CD14-positive monocyte (primary cell): ENCODE measurements around the gene ALDH5A1. TPM values are rescaled to one million over a fixed set of nuclear protein-coding genes. Genes with fewer than 3 reads are reported as not detected.

Source experiments
- DNase-seq, 3 donors: peaks; one replicate each; pipeline ENCODE4 v3.0.0-alpha.2; 2011 to 2022
- H2AFZ ChIP-seq: 2 replicates; pipeline ENCODE4 v1.6.0; 2012; ENCODE audit warnings: mild to moderate bottlenecking, low read depth, low read length, inconsistent platforms; ENCODE audit not compliant: insufficient read depth, poor library complexity, severe bottlenecking
- H3K27ac ChIP-seq, 2 donors: 1 replicate in 1 of 2; 2 replicates in 1 of 2; pipeline ENCODE4 v1.5.1; 2012 to 2013; ENCODE audit warnings: low read length in 2 of 2, control low read depth in 1 of 2, inconsistent platforms in 1 of 2, low read depth in 1 of 2, mild to moderate bottlenecking in 1 of 2
- H3K27me3 ChIP-seq, 2 donors: one replicate each; pipeline versions ENCODE4 v1.6.0 to v1.6.1; 2011 to 2013; ENCODE audit warnings: low read length in 2 of 2; ENCODE audit not compliant: control insufficient read depth in 2 of 2, insufficient read depth in 2 of 2
- H3K36me3 ChIP-seq, 2 donors: replicated peaks in 1 of 2; 1 replicate in 1 of 2; 2 replicates in 1 of 2; pipeline versions ENCODE4 v1.5.1 to v1.6.1; 2012 to 2013; ENCODE audit warnings: low read length in 2 of 2, control low read depth in 1 of 2, inconsistent platforms in 1 of 2, mild to moderate bottlenecking in 1 of 2; ENCODE audit not compliant: insufficient read depth in 2 of 2, control insufficient read depth in 1 of 2
- H3K4me1 ChIP-seq, 2 donors: 1 replicate in 1 of 2; 2 replicates in 1 of 2; pipeline versions ENCODE4 v1.5.1 to v1.6.1; 2012 to 2013; ENCODE audit warnings: low read length in 2 of 2, control low read depth in 1 of 2, inconsistent platforms in 1 of 2, mild to moderate bottlenecking in 1 of 2, moderate library complexity in 1 of 2; ENCODE audit not compliant: insufficient read depth in 2 of 2, control insufficient read depth in 1 of 2
- H3K4me2 ChIP-seq: replicated peaks from 2 replicates; pipeline ENCODE3; 2012; ENCODE audit warnings: low read length, moderate library complexity, mild to moderate bottlenecking; ENCODE audit not compliant: poor library complexity, severe bottlenecking; ENCODE audit errors: extremely low read depth
- H3K4me3 ChIP-seq, 3 experiments: fragments of 200-600 bp in 1 of 3; sonication (generic) in 1 of 3; replicated peaks in 1 of 3; 1 replicate in 2 of 3; 2 replicates in 1 of 3; pipeline ENCODE4 v1.5.1; 2011 to 2013; ENCODE audit warnings: low read length in 3 of 3, mild to moderate bottlenecking in 3 of 3, control low read depth in 2 of 3, low read depth in 2 of 3, inconsistent platforms in 1 of 3, moderate library complexity in 1 of 3
- H3K79me2 ChIP-seq: 2 replicates; pipeline ENCODE4 v1.6.0; 2012; ENCODE audit warnings: mild to moderate bottlenecking, control low read depth, inconsistent platforms, low read length, moderate library complexity; ENCODE audit not compliant: insufficient read depth
- H3K9ac ChIP-seq: 2 replicates; pipeline ENCODE4 v1.6.0; 2017; ENCODE audit warnings: low read length, mild to moderate bottlenecking; ENCODE audit not compliant: insufficient read depth, poor library complexity, severe bottlenecking
- H3K9me3 ChIP-seq, 2 donors: replicated peaks in 1 of 2; 1 replicate in 1 of 2; 2 replicates in 1 of 2; pipeline versions ENCODE4 v1.5.1 to v1.6.1; 2012 to 2013; ENCODE audit warnings: low read length in 2 of 2, control low read depth in 1 of 2; ENCODE audit not compliant: control insufficient read depth in 1 of 2, insufficient read depth in 1 of 2
- H4K20me1 ChIP-seq: 2 replicates; pipeline ENCODE4 v1.6.0; 2012; ENCODE audit warnings: mild to moderate bottlenecking, low read length, control low read depth, moderate library complexity; ENCODE audit not compliant: insufficient read depth
- H3K27ac Mint-ChIP-seq, 7 donors: one replicate each; pipeline ENCODE4 v1.8.0; 2020; ENCODE audit warnings: mild to moderate bottlenecking in 7 of 7, mixed read lengths in 7 of 7, moderate library complexity in 6 of 7, inconsistent platforms in 2 of 7
- H3K27me3 Mint-ChIP-seq, 3 donors: one replicate each; pipeline ENCODE4 v1.8.0; 2021 to 2022; ENCODE audit warnings: low read depth in 3 of 3, mild to moderate bottlenecking in 3 of 3, mixed read lengths in 3 of 3, moderate library complexity in 3 of 3, inconsistent platforms in 1 of 3
- H3K36me3 Mint-ChIP-seq, 2 donors: one replicate each; pipeline ENCODE4 v1.8.0; 2020; ENCODE audit warnings: mixed read lengths in 2 of 2, inconsistent platforms in 1 of 2, mild to moderate bottlenecking in 1 of 2
- H3K4me1 Mint-ChIP-seq: one replicate; pipeline ENCODE4 v1.8.0; 2020; ENCODE audit warnings: mild to moderate bottlenecking, mixed read lengths
- H3K4me3 Mint-ChIP-seq, 2 donors: one replicate each; pipeline ENCODE4 v1.8.0; 2020; ENCODE audit warnings: mild to moderate bottlenecking in 2 of 2, mixed read lengths in 2 of 2, moderate library complexity in 1 of 2
- H3K9me3 Mint-ChIP-seq, 7 donors: one replicate each; pipeline ENCODE4 v1.8.0; 2020 to 2022; ENCODE audit warnings: mixed read lengths in 7 of 7, mild to moderate bottlenecking in 6 of 7, moderate library complexity in 6 of 7, inconsistent platforms in 2 of 7
- WGBS: methylation state at CpG from one replicate; pipeline ENCODE4 v1.1.5; 2013; ENCODE audit warnings: missing lambda C conversion rate; ENCODE audit not compliant: insufficient coverage; 5-methylcytosine and 5-hydroxymethylcytosine counted together
- intact Hi-C, 2 donors: fragments of 100-400 bp; cut with micrococcal nuclease; formaldehyde crosslinking; loops; one replicate each; pipeline versions ENCODE4 v1.15.0 to v1.15.1; 2023
- polyA plus RNA-seq, 3 donors: library from polyadenylated mRNA; depleted of rRNA in 1 of 3; unstranded in 2 of 3; stranded (reverse) in 1 of 3; fragments of 300-500 nt in 2 of 3; fragments of >200 nt in 1 of 3; fragmentation: Illumina TruSeq in 2 of 3; gene quantifications; 1 replicate in 2 of 3; 2 replicates in 1 of 3; pipeline ENCODE4 v1.2.3, GENCODE V29; 2012 to 2021
- TF ChIP-seq, protein P1 (sequence below): fragments of 200-600 bp; IDR thresholded peaks from one replicate; pipeline ENCODE4 v1.8.0; 2022; ENCODE audit warnings: antibody characterized with exemption, mild to moderate bottlenecking

ALDH5A1 gene
- polyA plus RNA-seq, 3 donors: 0.04 to 0.33 (median 0.17) TPM

DNA sequence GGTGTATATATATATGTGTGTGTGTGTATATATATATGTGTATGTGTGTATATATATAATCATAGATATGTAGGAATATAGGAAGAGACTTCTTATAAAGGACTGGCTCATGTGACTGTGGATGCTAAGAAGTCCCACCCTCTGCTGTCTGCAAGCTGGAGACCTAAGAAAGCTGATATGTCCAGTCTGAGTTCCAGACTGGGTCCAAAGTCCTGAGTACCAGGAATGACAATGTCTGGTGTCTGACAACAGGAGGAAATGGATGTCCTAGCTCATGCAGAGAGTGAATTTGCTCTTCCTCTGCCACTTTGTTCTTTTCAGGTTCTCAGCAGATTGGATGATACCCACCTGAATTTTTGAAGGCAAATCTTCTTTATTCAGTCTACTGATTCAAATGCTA lies 7.1 kb downstream of the ALDH5A1 start:
- H3K36me3 Mint-ChIP-seq: no peaks in the 10 kb centered on the region
- no peak overlapping the region for H3K27ac Mint-ChIP-seq
- H4K20me1 ChIP-seq: no peaks in the 10 kb centered on the region

DNA sequence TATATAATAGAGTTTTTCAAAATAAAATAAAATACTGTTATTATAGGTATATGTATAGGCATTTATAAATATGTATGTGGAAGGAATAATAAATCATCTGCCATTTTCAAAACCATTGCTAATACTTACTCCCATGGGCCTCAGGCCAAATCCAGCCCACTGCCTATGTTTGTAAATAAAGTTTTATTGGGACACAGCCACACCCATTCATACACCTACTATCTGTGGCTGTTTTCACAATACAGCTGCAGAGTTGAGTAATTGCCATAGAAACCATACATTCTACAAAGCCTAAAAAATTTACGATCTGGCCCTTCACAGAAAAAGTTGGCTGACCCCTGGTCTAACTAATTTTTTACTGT lies 9.5 kb downstream of the ALDH5A1 start:
- no peak overlapping the region for H3K4me2 ChIP-seq
- no peak overlapping the region for H3K9ac ChIP-seq
- H3K27me3 ChIP-seq: no peaks in the 10 kb centered on the region
- H3K36me3 ChIP-seq: no peaks in the 10 kb centered on the region
- Mint-ChIP-seq H3K9me3 (peaks cover 0 to 8% (median 0%) of the 10 kb centered on the region in 7 donors), H3K27ac (no peak overlapping the region), H3K4me3 (no peak overlapping the region), H3K27me3 (peaks cover 0 to 3% (median 0%) of the 10 kb centered on the region in 3 donors), H3K36me3 (no peaks in the 10 kb centered on the region), H3K4me1 (no peaks in the 10 kb centered on the region)
- no peak overlapping the region for H3K4me3 ChIP-seq
- TF ChIP-seq, protein P1, sequence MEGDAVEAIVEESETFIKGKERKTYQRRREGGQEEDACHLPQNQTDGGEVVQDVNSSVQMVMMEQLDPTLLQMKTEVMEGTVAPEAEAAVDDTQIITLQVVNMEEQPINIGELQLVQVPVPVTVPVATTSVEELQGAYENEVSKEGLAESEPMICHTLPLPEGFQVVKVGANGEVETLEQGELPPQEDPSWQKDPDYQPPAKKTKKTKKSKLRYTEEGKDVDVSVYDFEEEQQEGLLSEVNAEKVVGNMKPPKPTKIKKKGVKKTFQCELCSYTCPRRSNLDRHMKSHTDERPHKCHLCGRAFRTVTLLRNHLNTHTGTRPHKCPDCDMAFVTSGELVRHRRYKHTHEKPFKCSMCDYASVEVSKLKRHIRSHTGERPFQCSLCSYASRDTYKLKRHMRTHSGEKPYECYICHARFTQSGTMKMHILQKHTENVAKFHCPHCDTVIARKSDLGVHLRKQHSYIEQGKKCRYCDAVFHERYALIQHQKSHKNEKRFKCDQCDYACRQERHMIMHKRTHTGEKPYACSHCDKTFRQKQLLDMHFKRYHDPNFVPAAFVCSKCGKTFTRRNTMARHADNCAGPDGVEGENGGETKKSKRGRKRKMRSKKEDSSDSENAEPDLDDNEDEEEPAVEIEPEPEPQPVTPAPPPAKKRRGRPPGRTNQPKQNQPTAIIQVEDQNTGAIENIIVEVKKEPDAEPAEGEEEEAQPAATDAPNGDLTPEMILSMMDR: no peak
- no peak overlapping the region for H2AFZ ChIP-seq
- H3K9me3 ChIP-seq: no peaks in the 10 kb centered on the region
- no peak for DNase-seq
- H3K27ac ChIP-seq: no peak overlapping the region
- intact Hi-C loops: no loop called here
- H3K79me2 ChIP-seq: no peaks in the 10 kb centered on the region
- H3K4me1 ChIP-seq: no peaks in the 10 kb centered on the region
- WGBS: no CpG with 5 or more reads among the region's 1 CpG
- no peaks in the 10 kb centered on the region for H4K20me1 ChIP-seq

More for the DNA sequence above, 7.1 kb downstream of the ALDH5A1 start:
- TF ChIP-seq, protein P1: no peak
- peaks cover 2 to 8% (median 6%) of the 10 kb centered on the region in 7 donors for H3K9me3 Mint-ChIP-seq
- no peak overlapping the region for H3K4me3 Mint-ChIP-seq
- DNase-seq: no peak
- Histone ChIP-seq H3K4me3 (no peak overlapping the region), H3K9ac (no peak overlapping the region), H3K79me2 (no peaks in the 10 kb centered on the region), H3K36me3 (no peaks in the 10 kb centered on the region), H3K9me3 (peaks cover 0 to 1% of the 10 kb centered on the region in 2 donors), H3K27ac (no peak overlapping the region), H3K27me3 (no peaks in the 10 kb centered on the region), H3K4me1 (no peaks in the 10 kb centered on the region), H2AFZ (no peak overlapping the region), H3K4me2 (no peak overlapping the region)
- H3K4me1 Mint-ChIP-seq: no peaks in the 10 kb centered on the region
- intact Hi-C loops: no loop called here
- peaks cover 0 to 6% (median 0%) of the 10 kb centered on the region in 3 donors for H3K27me3 Mint-ChIP-seq
